ENCODE data around the gene KLRC4.
"Not testable (repeated sequence)": the region's sequence is repeated elsewhere in the genome, so short reads cannot be mapped to it uniquely, and the experiment has no call there.

KLRC4 gene, protein sequence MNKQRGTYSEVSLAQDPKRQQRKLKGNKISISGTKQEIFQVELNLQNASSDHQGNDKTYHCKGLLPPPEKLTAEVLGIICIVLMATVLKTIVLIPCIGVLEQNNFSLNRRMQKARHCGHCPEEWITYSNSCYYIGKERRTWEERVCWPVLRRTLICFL

DNA sequence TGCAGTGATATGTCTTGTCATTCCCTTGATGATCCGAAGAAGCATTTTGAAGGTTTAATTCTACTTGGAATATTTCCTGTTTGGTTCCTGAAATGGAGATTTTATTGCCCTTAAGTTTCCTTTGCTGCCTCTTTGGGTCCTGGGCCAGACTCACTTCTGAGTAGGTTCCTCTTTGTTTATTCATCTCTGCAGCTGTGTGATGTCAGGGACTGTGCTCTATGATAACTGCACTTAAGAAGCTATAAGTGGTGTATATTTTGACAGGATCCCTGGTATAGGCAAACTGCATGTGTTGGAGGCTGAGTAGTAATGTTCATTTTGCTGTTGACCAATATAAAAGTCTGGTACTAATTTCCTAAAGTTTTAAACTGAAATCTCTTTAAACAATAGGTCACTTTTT, at the start of gene KLRC4:
KLRC4 (minus strand) TSS at position 366 of the 400 bp plus-strand sequence; CDS start at position 184, 182 bp downstream.
- DNase-seq = no peak

GRCh38 chr12:10457760-10458159, 48.2 kb upstream of the KLRC4 start:
- DNase-seq = no peak

GRCh38 chr12:10456856-10457255, 47.3 kb upstream of the KLRC4 start:
- no peak for DNase-seq

- DNase-seq = no peak
Measured at GRCh38 chr12:10455766-10456165, 46.2 kb upstream of the KLRC4 start.

GRCh38 chr12:10454531-10454930, 45.0 kb upstream of the KLRC4 start:
- DNase-seq = no peak

DNA sequence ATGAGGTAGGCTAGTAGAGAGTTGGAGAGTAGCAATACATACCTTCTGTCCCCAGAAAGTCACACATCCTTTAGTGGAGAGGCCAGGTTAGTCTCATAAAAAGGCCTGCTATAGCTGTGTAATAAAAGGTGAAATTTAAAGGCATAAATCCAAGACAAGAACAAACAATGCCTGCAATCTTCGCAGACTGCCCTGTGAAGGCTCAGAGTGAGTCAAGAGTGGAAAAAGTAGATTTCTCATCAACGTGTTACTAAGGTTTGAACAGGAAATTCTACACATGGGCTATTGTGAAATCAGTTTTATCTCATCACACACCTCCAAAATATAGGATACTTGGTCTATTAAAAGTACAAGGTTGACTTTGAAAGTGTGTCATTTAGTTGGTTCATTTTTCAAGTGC, 43.6 kb upstream of the KLRC4 start, which contains the start of gene KLRC1:
KLRC1 (minus strand) TSS at position 222 of the 400 bp plus-strand sequence. CDS start 2,221 bp downstream, outside the sequence.
- DNase-seq = no peak

- no peak for DNase-seq
Measured at GRCh38 chr12:10448236-10448635, 38.7 kb upstream of the KLRC4 start.

- DNase-seq = not testable (repeated sequence)
Measured at GRCh38 chr12:10446052-10446451, 36.5 kb upstream of the KLRC4 start.

DNA sequence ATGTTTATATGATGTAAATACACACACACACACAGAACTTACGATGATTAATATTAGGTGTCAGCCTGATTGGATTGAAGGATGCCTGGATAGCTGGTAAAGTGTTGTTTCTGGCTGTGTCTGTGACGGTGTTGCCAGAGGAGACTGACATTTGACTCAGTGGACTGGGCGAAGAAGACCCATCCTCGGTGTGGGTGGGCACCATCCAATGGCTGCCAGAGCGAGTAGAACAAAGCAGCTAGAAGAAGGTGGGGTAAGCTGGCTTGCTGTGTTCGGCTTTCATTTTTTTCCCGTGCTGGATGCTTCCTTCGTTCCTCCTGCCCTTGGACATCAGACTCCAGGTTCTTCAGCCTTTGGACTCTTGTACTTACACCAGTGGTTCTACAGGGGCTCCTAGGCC, 31.6 kb upstream of the KLRC4 start:
- not testable (repeated sequence) for DNase-seq

GRCh38 chr12:10439608-10440274, 30.2 kb upstream of the KLRC4 start:
- DNase-seq = not testable (repeated sequence)

GRCh38 chr12:10437601-10438000, 28.0 kb upstream of the KLRC4 start:
- not testable (repeated sequence) for DNase-seq

- not testable (repeated sequence) for DNase-seq
Measured at GRCh38 chr12:10435816-10436215, 26.3 kb upstream of the KLRC4 start, which contains the start of gene KLRC2. TSS of gene KLRC2 (minus strand) at chr12:10436010. CDS start at chr12:10435986, 24 bp downstream.

- DNase-seq = not testable (repeated sequence)
Measured at GRCh38 chr12:10430623-10431022, 21.1 kb upstream of the KLRC4 start.

GRCh38 chr12:10425938-10426337, 16.4 kb upstream of the KLRC4 start:
- DNase-seq = not testable (repeated sequence)

GRCh38 chr12:10424260-10424899, 14.8 kb upstream of the KLRC4 start:
- DNase-seq = not testable (repeated sequence)

DNA sequence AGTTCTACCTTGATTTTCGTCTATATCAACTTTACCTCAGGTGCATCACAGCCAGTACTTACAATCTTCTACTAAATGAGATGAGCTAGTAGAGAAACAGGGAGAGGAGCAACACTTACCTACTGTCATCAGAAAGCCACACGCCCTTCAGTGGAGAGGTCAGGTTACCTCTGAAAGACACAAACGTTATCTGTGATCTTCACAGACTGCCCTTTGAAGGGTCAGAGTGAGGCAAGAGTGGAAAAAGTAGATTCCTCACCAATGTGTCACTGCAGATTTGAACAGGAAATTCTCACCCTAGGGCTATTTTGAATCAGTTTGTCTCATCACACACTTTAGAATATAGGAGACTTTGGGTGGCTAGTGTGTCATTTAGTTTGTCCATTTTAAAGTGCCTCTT, 12.6 kb upstream of the KLRC4 start:
- DNase-seq = not testable (repeated sequence)

DNA sequence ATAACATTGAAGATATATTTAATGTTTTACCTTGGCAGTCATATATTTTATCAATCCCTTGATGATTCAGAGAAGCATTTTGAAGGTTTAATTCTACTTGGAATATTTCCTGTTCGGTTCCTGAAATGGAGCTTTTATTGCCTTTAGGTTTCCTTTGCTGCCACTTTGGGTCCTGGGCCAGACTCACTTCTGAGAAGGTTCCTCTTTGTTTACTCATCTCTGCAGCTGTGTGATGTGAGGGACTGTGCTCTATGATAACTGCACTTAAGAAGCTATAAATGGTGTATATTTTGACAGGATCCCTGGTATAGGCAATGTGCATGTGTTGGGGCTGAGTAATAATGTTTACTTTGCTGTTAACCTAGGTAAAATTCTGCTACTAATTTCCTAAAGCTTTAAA, 10.8 kb upstream of the KLRC4 start, which contains the start of gene KLRC3:
KLRC3 (minus strand) TSS at position 262 of the 400 bp plus-strand sequence; CDS start at position 217, 45 bp downstream.
- not testable (repeated sequence) for DNase-seq

DNA sequence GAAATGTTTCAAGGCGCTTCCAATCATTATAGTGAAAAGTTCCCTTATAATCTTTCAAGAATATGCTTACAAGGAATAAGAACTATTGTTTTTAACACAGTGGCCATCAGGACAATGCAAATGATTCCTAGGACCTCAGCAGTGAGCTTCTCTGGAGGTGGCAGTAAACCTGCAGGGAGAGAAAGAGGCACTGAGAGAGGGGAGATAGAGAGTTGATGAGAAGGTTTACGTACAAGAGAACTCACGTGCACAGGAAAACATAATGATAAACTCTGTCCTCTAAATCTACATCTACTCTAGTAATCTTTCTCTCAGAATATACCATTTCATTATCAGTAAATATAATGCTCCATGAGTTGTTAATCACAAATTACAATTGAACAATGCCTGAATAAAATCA, 715 bp downstream of the KLRC4 start:
- no peak for DNase-seq

DNA sequence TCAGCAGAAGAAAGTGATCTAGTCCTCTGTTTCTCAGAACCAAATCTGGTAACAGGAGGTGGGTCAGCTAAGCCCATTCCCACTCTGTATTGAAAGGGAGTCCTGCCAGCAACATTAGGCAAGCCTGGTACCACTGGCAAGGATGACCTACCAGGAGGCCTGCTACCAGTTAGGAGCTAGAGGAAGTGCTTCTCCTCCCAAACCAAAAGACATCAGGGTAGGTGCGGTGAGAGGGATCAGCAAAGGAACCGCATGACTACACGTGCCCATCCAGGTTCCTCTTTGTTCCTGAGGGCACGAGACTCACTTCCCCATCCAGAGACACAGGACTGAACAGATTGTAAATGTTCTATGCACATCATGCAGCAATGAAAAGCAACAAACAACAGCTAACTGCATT, 2.8 kb downstream of the KLRC4 start:
- peak; percentile 69 for DNase-seq

DNA sequence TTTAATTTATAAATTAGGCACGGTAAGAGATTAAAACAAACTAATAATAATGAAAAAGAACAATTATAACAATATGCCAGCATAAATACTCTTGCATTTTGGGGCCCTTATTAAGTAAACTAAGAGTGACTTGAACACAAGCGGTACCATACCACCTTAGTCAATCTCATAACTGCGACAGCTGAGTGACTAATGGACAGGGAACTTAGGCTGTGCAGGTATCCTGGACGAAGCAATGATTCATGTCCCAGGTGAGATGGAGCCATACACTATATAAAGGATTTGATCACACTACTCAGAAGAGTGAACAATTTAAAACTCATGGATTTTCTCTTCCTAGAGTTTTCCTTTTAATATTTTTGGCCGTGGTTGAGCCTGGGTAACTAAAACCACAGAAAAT, 4.3 kb downstream of the KLRC4 start:
- no peak for DNase-seq

- DNase-seq = no peak
Measured at GRCh38 chr12:10404798-10405197, 4.8 kb downstream of the KLRC4 start.

GRCh38 chr12:10400829-10401228, 8.7 kb downstream of the KLRC4 start:
- DNase-seq = no peak

GRCh38 chr12:10398168-10398567, 11.4 kb downstream of the KLRC4 start:
- no peak for DNase-seq

- no peak for DNase-seq
Measured at GRCh38 chr12:10397296-10397695, 12.3 kb downstream of the KLRC4 start.

Data from SIG-M5 (cell line).